Mucosa of stomach (tissue), 1 donor: Measurements from ENCODE around the gene PTPN14.
"Not testable (repeated sequence)": the region's sequence is repeated elsewhere in the genome, so short reads cannot be mapped to it uniquely, and the experiment has no call there.

Source experiments
- H3K27me3 ChIP-seq: one replicate; pipeline ENCODE4 v1.7.0; 2013; ENCODE audit warnings: mild to moderate bottlenecking, low read length; ENCODE audit not compliant: control insufficient read depth, insufficient read depth
- H3K36me3 ChIP-seq: one replicate; pipeline ENCODE4 v1.7.0; 2013; ENCODE audit warnings: low read length; ENCODE audit not compliant: control insufficient read depth, insufficient read depth
- H3K4me1 ChIP-seq: one replicate; pipeline ENCODE4 v1.7.0; 2013; ENCODE audit warnings: mild to moderate bottlenecking, low read length; ENCODE audit not compliant: control insufficient read depth, insufficient read depth
- H3K4me3 ChIP-seq: one replicate; pipeline ENCODE4 v1.7.0; 2013; ENCODE audit warnings: low read length
- H3K9ac ChIP-seq: one replicate; pipeline ENCODE4 v1.7.0; 2013; ENCODE audit warnings: mild to moderate bottlenecking, low read length, moderate library complexity
- H3K9me3 ChIP-seq: one replicate; pipeline ENCODE4 v1.7.0; 2013; ENCODE audit warnings: mild to moderate bottlenecking, low read length, moderate library complexity; ENCODE audit not compliant: control insufficient read depth
- donor health status: Pancreatic carcinoma.

The PTPN14 gene

GRCh38 chr1:214551436-214552173 is at the start of gene PTPN14:
Gene PTPN14 (minus strand): TSS chr1:214551602. CDS start chr1:214464803, 86,799 bp downstream.
- Histone ChIP-seq H3K27me3 (no peaks in the 10 kb centered on the region), H3K4me1 (peaks cover 20% of the 10 kb centered on the region), H3K4me3 (peak within 1 kb of the TSS; percentile 76), H3K9ac (peak within 1 kb of the TSS; percentile 97), H3K9me3 (no peaks in the 10 kb centered on the region), H3K36me3 (no peaks in the 10 kb centered on the region)

- Histone ChIP-seq H3K27me3 (no peaks in the 10 kb centered on the region), H3K4me1 (no peaks in the 10 kb centered on the region), H3K9me3 (no peaks in the 10 kb centered on the region), H3K4me3 (no peak overlapping the region), H3K36me3 (no peaks in the 10 kb centered on the region), H3K9ac (no peak overlapping the region)
These were observed 41.8 kb upstream of the PTPN14 start for GRCh38 chr1:214593158-214593557.

- H3K4me3 ChIP-seq, H3K27me3 ChIP-seq, H3K9ac ChIP-seq, H3K36me3 ChIP-seq, H3K4me1 ChIP-seq, H3K9me3 ChIP-seq: not testable (repeated sequence)
These were observed 40.5 kb upstream of the PTPN14 start for GRCh38 chr1:214591918-214592317.

- Histone ChIP-seq H3K9me3 (no peaks in the 10 kb centered on the region), H3K9ac (no peak overlapping the region), H3K27me3 (no peaks in the 10 kb centered on the region), H3K4me3 (no peak overlapping the region), H3K36me3 (no peaks in the 10 kb centered on the region), H3K4me1 (no peaks in the 10 kb centered on the region)
These were observed 39.3 kb upstream of the PTPN14 start for GRCh38 chr1:214590696-214591095.

- H3K36me3 ChIP-seq, result no peaks in the 10 kb centered on the region
- no peak overlapping the region for H3K4me3 ChIP-seq
- no peaks in the 10 kb centered on the region for H3K27me3 ChIP-seq
- no peaks in the 10 kb centered on the region for H3K9me3 ChIP-seq
- no peaks in the 10 kb centered on the region for H3K4me1 ChIP-seq
- no peak overlapping the region for H3K9ac ChIP-seq
These were observed 37.7 kb upstream of the PTPN14 start for GRCh38 chr1:214588963-214589597.

GRCh38 chr1:214587165-214587564 is 35.8 kb upstream of the PTPN14 start:
- H3K9me3 ChIP-seq, result no peaks in the 10 kb centered on the region
- no peak overlapping the region for H3K9ac ChIP-seq
- no peaks in the 10 kb centered on the region for H3K36me3 ChIP-seq

GRCh38 chr1:214586621-214587020 is 35.2 kb upstream of the PTPN14 start:
- Histone ChIP-seq H3K4me1 (no peaks in the 10 kb centered on the region), H3K27me3 (no peaks in the 10 kb centered on the region), H3K9me3 (no peaks in the 10 kb centered on the region), H3K9ac (no peak overlapping the region), H3K4me3 (no peak overlapping the region), H3K36me3 (no peaks in the 10 kb centered on the region)

More at GRCh38 chr1:214587165-214587564, 35.8 kb upstream of the PTPN14 start:
- no peaks in the 10 kb centered on the region for H3K4me1 ChIP-seq
- H3K27me3 ChIP-seq, result no peaks in the 10 kb centered on the region
- H3K4me3 ChIP-seq, result no peak overlapping the region

- no peaks in the 10 kb centered on the region for H3K36me3 ChIP-seq
- no peaks in the 10 kb centered on the region for H3K9me3 ChIP-seq
- no peaks in the 10 kb centered on the region for H3K27me3 ChIP-seq
- H3K4me3 ChIP-seq, result no peak overlapping the region
- no peak overlapping the region for H3K9ac ChIP-seq
- H3K4me1 ChIP-seq, result no peaks in the 10 kb centered on the region
These were observed 33.7 kb upstream of the PTPN14 start for GRCh38 chr1:214584805-214585766.

- H3K9ac ChIP-seq, result no peak overlapping the region
- H3K4me1 ChIP-seq, result no peaks in the 10 kb centered on the region
- no peak overlapping the region for H3K4me3 ChIP-seq
- H3K27me3 ChIP-seq, result no peaks in the 10 kb centered on the region
- H3K36me3 ChIP-seq, result no peaks in the 10 kb centered on the region
- no peaks in the 10 kb centered on the region for H3K9me3 ChIP-seq
These were observed 32.6 kb upstream of the PTPN14 start for GRCh38 chr1:214583824-214584554.

GRCh38 chr1:214583113-214583512 is 31.7 kb upstream of the PTPN14 start:
- no peaks in the 10 kb centered on the region for H3K4me1 ChIP-seq
- no peak overlapping the region for H3K4me3 ChIP-seq
- no peaks in the 10 kb centered on the region for H3K27me3 ChIP-seq
- no peak overlapping the region for H3K9ac ChIP-seq
- no peaks in the 10 kb centered on the region for H3K9me3 ChIP-seq
- H3K36me3 ChIP-seq, result no peaks in the 10 kb centered on the region

- H3K9ac ChIP-seq, result no peak overlapping the region
- no peaks in the 10 kb centered on the region for H3K4me1 ChIP-seq
- no peaks in the 10 kb centered on the region for H3K27me3 ChIP-seq
- no peaks in the 10 kb centered on the region for H3K36me3 ChIP-seq
- no peaks in the 10 kb centered on the region for H3K9me3 ChIP-seq
- H3K4me3 ChIP-seq, result no peak overlapping the region
These were observed 31.0 kb upstream of the PTPN14 start for GRCh38 chr1:214582289-214582891.
